A549 (cell line): ENCODE data around the gene SLC16A8.

Source experiments
- CTCF ChIP-seq: fragments of >200 bp; sonication (Bioruptor Twin); formaldehyde crosslinking; IDR thresholded peaks from 3 replicates; pipeline ENCODE4 v1.5.1; 2016
- FOXS1 ChIP-seq: fragments of 250-450 bp; sonication (Bioruptor Pico); IDR thresholded peaks from 2 replicates; pipeline ENCODE4 v1.5.0; 2020; ENCODE audit warnings: mild to moderate bottlenecking, moderate library complexity
- JUN ChIP-seq, 2 experiments: fragments of >200 bp; sonication (Bioruptor Twin); formaldehyde crosslinking; IDR thresholded peaks; 2 replicates in 1 of 2; 3 replicates in 1 of 2; pipeline ENCODE4 v1.6.1; 2016 to 2017
- MAX ChIP-seq: IDR thresholded peaks from 2 replicates; pipeline ENCODE4 v1.6.1; 2012
- POLR2AphosphoS2 ChIP-seq: conservative IDR thresholded peaks from 2 replicates; pipeline ENCODE4 v1.6.1; 2012; ENCODE audit warnings: low read length, improper control_type of control experiment, inconsistent platforms
- REST ChIP-seq: fragments of 200-600 bp; sonication (generic); IDR thresholded peaks from 2 replicates; pipeline ENCODE4 v1.6.1; 2016; ENCODE audit warnings: antibody characterized with exemption, mild to moderate bottlenecking, moderate library complexity
- USF2 ChIP-seq: fragments of 450-650 bp; IDR thresholded peaks from 2 replicates; pipeline ENCODE4 v1.6.1; 2014; ENCODE audit warnings: antibody characterized with exemption

- TF ChIP-seq POLR2AphosphoS2 = no peak
- TF ChIP-seq CTCF = no peak
- TF ChIP-seq MAX = no peak
- no peak for TF ChIP-seq USF2
- TF ChIP-seq REST = no peak
- TF ChIP-seq JUN (IDR thresholded peaks at IDR 0.05) = no peak
- no peak for TF ChIP-seq FOXS1 (CRISPR knock-in tag)
Observed at GRCh38 chr22:38075105-38075825, 8.7 kb downstream of the SLC16A8 start.
